GM12865 (cell line): ENCODE measurements around the gene SLC25A29.

Experiments
- DNase-seq: peaks from one replicate; pipeline ENCODE4 v3.0.0; 2010; ENCODE audit warnings: low read depth
- H3K4me3 ChIP-seq: 2 replicates; pipeline ENCODE4 v1.5.1; 2011; ENCODE audit warnings: mild to moderate bottlenecking, low read depth, low read length, control low read depth
- TF ChIP-seq, protein P1 (sequence below): IDR thresholded peaks from 2 replicates; pipeline ENCODE4 v1.5.1; 2011; ENCODE audit warnings: low read length, control low read depth, low read depth, inconsistent platforms; ENCODE audit not compliant: insufficient read depth; ENCODE audit errors: missing control alignments

Gene SLC25A29

DNA sequence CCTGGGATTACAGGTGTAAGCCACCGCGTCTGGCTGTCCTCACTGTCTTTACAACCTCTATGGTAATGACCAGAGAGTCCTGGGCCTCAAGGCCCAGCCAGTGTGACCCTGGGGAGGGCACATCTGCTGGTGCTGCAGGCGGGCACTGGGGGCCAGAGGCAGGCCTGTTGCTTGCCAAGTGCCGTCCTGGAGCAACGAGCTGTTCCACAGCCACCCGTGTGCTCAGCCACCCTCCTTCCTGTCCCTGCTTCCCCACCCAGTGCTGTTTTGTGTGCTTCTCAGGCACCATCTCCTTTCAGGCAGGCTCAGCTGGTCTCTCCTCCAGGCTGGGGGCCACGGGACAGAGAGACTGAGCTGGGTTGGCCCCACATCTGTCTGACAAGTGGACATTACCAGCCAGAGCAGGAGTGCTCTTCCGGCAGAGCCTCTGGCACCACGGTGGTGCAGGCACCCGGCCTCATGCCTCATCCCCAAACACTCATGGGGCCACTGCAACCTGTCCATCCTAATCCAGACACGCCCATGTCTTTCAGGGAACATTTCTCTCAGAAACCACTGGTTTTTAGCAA, 25.9 kb upstream of the SLC25A29 start:
- DNase-seq: no peak
- TF ChIP-seq, protein P1, sequence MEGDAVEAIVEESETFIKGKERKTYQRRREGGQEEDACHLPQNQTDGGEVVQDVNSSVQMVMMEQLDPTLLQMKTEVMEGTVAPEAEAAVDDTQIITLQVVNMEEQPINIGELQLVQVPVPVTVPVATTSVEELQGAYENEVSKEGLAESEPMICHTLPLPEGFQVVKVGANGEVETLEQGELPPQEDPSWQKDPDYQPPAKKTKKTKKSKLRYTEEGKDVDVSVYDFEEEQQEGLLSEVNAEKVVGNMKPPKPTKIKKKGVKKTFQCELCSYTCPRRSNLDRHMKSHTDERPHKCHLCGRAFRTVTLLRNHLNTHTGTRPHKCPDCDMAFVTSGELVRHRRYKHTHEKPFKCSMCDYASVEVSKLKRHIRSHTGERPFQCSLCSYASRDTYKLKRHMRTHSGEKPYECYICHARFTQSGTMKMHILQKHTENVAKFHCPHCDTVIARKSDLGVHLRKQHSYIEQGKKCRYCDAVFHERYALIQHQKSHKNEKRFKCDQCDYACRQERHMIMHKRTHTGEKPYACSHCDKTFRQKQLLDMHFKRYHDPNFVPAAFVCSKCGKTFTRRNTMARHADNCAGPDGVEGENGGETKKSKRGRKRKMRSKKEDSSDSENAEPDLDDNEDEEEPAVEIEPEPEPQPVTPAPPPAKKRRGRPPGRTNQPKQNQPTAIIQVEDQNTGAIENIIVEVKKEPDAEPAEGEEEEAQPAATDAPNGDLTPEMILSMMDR: no peak
- no peak overlapping the region for H3K4me3 ChIP-seq

DNA sequence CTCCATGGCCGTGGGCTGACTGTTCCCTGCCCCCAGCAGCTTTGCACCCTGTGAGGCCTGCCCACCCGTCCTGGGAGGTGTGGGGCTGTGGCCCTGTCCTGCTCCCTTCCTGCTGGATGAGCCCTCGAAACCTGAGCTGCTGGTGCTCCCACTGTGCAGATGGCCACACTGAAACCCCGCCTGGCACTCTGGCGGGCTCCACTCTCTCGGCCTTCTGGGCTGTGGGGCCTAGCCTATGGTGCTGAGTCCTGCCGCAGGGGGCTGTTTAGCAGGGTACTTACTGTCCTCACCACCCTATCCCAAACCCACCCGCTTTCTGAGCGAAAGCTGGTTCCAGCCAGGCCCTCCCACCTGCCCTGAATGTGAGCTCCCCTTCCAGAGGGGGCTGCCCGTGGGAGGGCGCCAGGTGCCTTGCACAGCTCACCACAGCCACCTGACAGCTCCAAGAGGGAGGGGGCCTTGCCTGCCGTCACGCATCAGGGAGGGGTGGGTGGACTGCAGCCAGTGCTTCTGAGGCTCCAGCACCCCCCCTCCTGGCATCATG, 24.2 kb upstream of the SLC25A29 start:
- no peak overlapping the region for H3K4me3 ChIP-seq
- TF ChIP-seq, protein P1: no peak
- no peak for DNase-seq

DNA sequence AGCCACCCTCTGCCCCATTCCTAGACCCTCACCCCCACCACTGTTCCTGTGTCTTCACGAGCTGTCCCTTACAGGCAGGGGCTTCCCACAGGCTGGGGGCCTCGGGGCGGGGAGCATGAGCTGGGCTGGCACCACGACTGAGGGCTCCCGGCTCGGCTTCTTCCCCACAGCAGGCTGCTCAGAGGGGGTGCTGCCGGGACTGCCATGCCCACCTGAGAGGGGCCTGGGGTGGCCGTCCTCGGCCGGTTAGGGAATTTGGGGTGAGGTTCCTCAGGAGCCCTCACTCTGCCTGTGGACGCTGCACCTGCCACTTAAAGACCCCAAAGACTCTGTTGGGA, 23.7 kb upstream of the SLC25A29 start:
- TF ChIP-seq, protein P1: no peak
- no peak for DNase-seq
- H3K4me3 ChIP-seq: no peak overlapping the region

DNA sequence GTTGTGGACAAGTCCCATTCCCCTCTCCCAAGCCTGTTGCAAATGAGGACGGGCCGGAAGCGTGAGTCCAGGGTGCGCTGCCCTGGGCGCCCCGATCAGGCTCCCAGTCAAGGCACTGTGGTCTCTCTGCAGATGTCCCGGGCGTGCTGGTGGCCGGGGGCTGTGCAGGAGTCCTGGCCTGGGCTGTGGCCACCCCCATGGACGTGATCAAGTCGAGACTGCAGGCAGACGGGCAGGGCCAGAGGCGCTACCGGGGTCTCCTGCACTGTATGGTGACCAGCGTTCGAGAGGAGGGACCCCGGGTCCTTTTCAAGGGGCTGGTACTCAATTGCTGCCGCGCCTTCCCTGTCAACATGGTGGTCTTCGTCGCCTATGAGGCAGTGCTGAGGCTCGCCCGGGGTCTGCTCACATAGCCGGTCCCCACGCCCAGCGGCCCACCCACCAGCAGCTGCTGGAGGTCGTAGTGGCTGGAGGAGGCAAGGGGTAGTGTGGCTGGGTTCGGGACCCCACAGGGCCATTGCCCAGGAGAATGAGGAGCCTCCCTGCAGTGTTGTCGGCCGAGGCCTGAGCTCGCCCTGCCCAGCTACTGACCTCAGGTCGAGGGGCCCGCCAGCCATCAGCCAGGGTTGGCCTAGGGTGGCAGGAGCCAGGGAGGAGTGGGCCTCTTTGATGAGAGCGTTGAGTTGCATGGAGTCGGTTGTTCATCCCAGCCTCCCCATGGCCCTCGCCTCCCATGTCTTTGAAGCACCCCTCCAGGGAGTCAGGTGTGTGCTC, 23.2 kb upstream of the SLC25A29 start:
- H3K4me3 ChIP-seq: no peak overlapping the region
- TF ChIP-seq, protein P1: no peak
- DNase-seq: no peak

DNA sequence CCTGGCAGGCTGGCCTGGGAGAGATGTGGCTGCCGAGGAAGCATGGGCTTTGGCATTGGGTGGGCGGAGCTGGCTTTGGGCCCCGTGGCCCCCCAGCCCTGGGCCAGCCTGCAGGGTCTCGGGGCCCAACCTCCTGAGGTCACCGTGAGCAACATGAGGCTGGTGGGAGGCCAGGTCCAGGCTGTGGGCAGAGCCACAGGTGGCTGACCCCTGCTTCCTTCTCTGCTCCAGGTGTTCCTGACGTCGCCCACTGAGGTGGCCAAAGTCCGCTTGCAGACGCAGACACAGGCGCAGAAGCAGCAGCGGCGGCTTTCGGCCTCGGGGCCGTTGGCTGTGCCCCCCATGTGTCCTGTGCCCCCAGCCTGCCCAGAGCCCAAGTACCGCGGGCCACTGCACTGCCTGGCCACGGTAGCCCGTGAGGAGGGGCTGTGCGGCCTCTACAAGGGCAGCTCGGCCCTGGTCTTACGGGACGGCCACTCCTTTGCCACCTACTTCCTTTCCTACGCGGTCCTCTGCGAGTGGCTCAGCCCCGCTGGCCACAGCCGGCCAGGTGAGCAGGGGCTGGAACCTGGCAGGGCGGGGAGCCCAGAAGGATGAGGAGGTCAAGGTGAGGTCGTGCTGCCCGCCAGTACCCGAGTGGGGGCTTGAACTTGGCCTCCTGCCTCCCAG, 22.4 kb upstream of the SLC25A29 start:
- TF ChIP-seq, protein P1: no peak
- no peak overlapping the region for H3K4me3 ChIP-seq
- no peak for DNase-seq

DNA sequence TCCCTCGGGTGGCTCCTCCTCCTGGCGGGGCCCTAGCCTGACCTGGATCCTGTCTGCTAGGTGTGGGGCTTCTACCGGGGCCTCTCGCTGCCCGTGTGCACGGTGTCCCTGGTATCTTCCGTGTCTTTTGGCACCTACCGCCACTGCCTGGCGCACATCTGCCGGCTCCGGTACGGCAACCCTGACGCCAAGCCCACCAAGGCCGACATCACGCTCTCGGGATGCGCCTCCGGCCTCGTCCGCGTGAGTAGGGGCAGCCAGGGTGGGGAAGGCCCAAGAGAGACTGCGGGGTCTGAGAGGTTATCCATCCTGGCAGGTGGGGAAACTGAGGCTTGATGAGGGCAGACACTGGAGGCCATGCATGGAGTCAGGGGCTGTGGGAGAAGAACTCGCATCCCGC, 20.9 kb upstream of the SLC25A29 start:
- H3K4me3 ChIP-seq: no peak overlapping the region
- DNase-seq: no peak
- TF ChIP-seq, protein P1: no peak
